Activated B cell treated with CpG ODN at 0.5 μM for 24 hours (primary cell): ENCODE measurements around the gene PGBD1. TPM values are rescaled to one million over a fixed set of nuclear protein-coding genes. Genes with fewer than 3 reads are reported as not detected.

ENCODE experiments used
- ATAC-seq: fragments of 200-7000 bp; cut with Tn5 transposase; one replicate; pipeline ENCODE4 v1.10.0; 2021; ENCODE audit warnings: low read depth, mild to moderate bottlenecking, moderate library complexity
- CTCF ChIA-PET: fragments of 350-600 bp; sonication (Branson Sonifier 250); formaldehyde crosslinking; loops from one replicate; lab custom pipeline; 2021; ENCODE audit warnings: antibody characterized with exemption; lab: Charles Lee
- POLR2A ChIA-PET: fragments of 350-600 bp; sonication (Branson Sonifier 250); formaldehyde crosslinking; loops from one replicate; lab custom pipeline; 2021; ENCODE audit warnings: antibody characterized with exemption; lab: Charles Lee
- DNase-seq: peaks from one replicate; pipeline ENCODE4 v3.0.0; 2022
- H3K27ac Mint-ChIP-seq: one replicate; pipeline ENCODE4 v1.8.0; 2020; ENCODE audit warnings: mixed read lengths
- H3K27me3 Mint-ChIP-seq: one replicate; pipeline ENCODE4 v1.8.0; 2021; ENCODE audit warnings: mixed read lengths
- H3K36me3 Mint-ChIP-seq: one replicate; pipeline ENCODE4 v1.8.0; 2021; ENCODE audit warnings: low read depth, mixed read lengths
- H3K4me1 Mint-ChIP-seq: one replicate; pipeline ENCODE4 v1.8.0; 2021; ENCODE audit warnings: mixed read lengths
- H3K4me3 Mint-ChIP-seq: one replicate; pipeline ENCODE4 v1.8.0; 2020; ENCODE audit warnings: mild to moderate bottlenecking, mixed read lengths
- H3K9me3 Mint-ChIP-seq: one replicate; pipeline ENCODE4 v1.8.0; 2020; ENCODE audit warnings: mixed read lengths
- CTCF ChIP-seq: fragments of 200-600 bp; IDR thresholded peaks from one replicate; pipeline ENCODE4 v1.8.0; 2022; ENCODE audit warnings: antibody characterized with exemption, mild to moderate bottlenecking
- intact Hi-C: fragments of 100-400 bp; cut with micrococcal nuclease; formaldehyde crosslinking; loops from one replicate; pipeline ENCODE4 v1.15.1; 2024
- total RNA-seq: library from RNA; stranded (reverse); gene quantifications from 2 replicates; pipeline ENCODE4 v1.2.3, GENCODE V29; 2022

PGBD1 gene
- total RNA-seq, 1 donor from 2014 or later, result 1.8 TPM

- Mint-ChIP-seq H3K4me3 (no peak overlapping the region), H3K36me3 (peaks cover 25% of the 10 kb centered on the region), H3K27ac (no peak overlapping the region), H3K27me3 (no peaks in the 10 kb centered on the region), H3K4me1 (no peaks in the 10 kb centered on the region), H3K9me3 (peaks cover 35% of the 10 kb centered on the region)
- intact Hi-C loops, result no loop called here
- no peak for TF ChIP-seq CTCF
- ATAC-seq (no peak), DNase-seq (no peak)
- CTCF ChIA-PET, result no interaction called here
- POLR2A ChIA-PET, result no interaction called here
These were observed 42.5 kb downstream of the PGBD1 start for GRCh38 chr6:28323813-28324424.

- ATAC-seq, result no peak
- no peaks in the 10 kb centered on the region for H3K27me3 Mint-ChIP-seq
- CTCF ChIA-PET, result no interaction called here
- DNase-seq, result no peak
- no peaks in the 10 kb centered on the region for H3K4me1 Mint-ChIP-seq
- TF ChIP-seq CTCF, result no peak
- POLR2A ChIA-PET, result no interaction called here
- H3K36me3 Mint-ChIP-seq, result peaks cover 27% of the 10 kb centered on the region
- intact Hi-C loops, result no loop called here
- H3K9me3 Mint-ChIP-seq, result peaks cover 35% of the 10 kb centered on the region
- H3K4me3 Mint-ChIP-seq, result no peak overlapping the region
- no peak overlapping the region for H3K27ac Mint-ChIP-seq
These were observed 45.1 kb downstream of the PGBD1 start for GRCh38 chr6:28326371-28326948.

- intact Hi-C loops, result loop anchor here (10.0 kb wide), 2 partner anchors 65 to 855 kb away; partner anchors contain the start of genes ZNF184 and ZSCAN26
- H3K4me1 Mint-ChIP-seq, result no peaks in the 10 kb centered on the region
- no peaks in the 10 kb centered on the region for H3K27me3 Mint-ChIP-seq
- H3K36me3 Mint-ChIP-seq, result peaks cover 25% of the 10 kb centered on the region
- CTCF ChIA-PET, result no interaction called here
- H3K4me3 Mint-ChIP-seq, result no peak overlapping the region
- TF ChIP-seq CTCF, result no peak
- POLR2A ChIA-PET, result no interaction called here
- H3K27ac Mint-ChIP-seq, result no peak overlapping the region
- peaks cover 26% of the 10 kb centered on the region for H3K9me3 Mint-ChIP-seq
- DNase-seq (no peak), ATAC-seq (no peak)
These were observed 48.7 kb downstream of the PGBD1 start for GRCh38 chr6:28330041-28330440.

GRCh38 chr6:28333047-28333446 is 51.7 kb downstream of the PGBD1 start:
- no peak for DNase-seq
- CTCF ChIA-PET, result no interaction called here
- no peak for ATAC-seq
- intact Hi-C loops, result loop anchor here (10.0 kb wide), 2 partner anchors 68 to 858 kb away; partner anchors contain the start of genes ZNF184 and ZSCAN26
- no peaks in the 10 kb centered on the region for H3K27me3 Mint-ChIP-seq
- H3K36me3 Mint-ChIP-seq, result peaks cover 4% of the 10 kb centered on the region
- peaks cover 5% of the 10 kb centered on the region for H3K9me3 Mint-ChIP-seq
- no peak for TF ChIP-seq CTCF
- no peak overlapping the region for H3K4me3 Mint-ChIP-seq
- no peak overlapping the region for H3K27ac Mint-ChIP-seq
- POLR2A ChIA-PET, result no interaction called here
- no peaks in the 10 kb centered on the region for H3K4me1 Mint-ChIP-seq

GRCh38 chr6:28333599-28334018 is 52.2 kb downstream of the PGBD1 start:
- H3K4me3 Mint-ChIP-seq, result no peak overlapping the region
- H3K27me3 Mint-ChIP-seq, result no peaks in the 10 kb centered on the region
- H3K4me1 Mint-ChIP-seq, result no peaks in the 10 kb centered on the region
- H3K36me3 Mint-ChIP-seq, result peaks cover 4% of the 10 kb centered on the region
- H3K9me3 Mint-ChIP-seq, result peaks cover 5% of the 10 kb centered on the region
- POLR2A ChIA-PET, result no interaction called here
- no peak for ATAC-seq
- DNase-seq, result no peak
- TF ChIP-seq CTCF, result no peak
- intact Hi-C loops, result loop anchor here (2.0 to 10.0 kb wide), 3 partner anchors 53 to 859 kb away; partner anchors contain the start of genes PGBD1, ZNF184 and ZSCAN26
- CTCF ChIA-PET, result no interaction called here
- no peak overlapping the region for H3K27ac Mint-ChIP-seq
